CD14-positive monocyte (primary cell): ENCODE data around the gene RALY. TPM values are rescaled to one million over a fixed set of nuclear protein-coding genes. Genes with fewer than 3 reads are reported as not detected.

Experiments
- DNase-seq, 3 donors: peaks; one replicate each; pipeline ENCODE4 v3.0.0-alpha.2; 2011 to 2022
- H2AFZ ChIP-seq: 2 replicates; pipeline ENCODE4 v1.6.0; 2012; ENCODE audit warnings: mild to moderate bottlenecking, low read depth, low read length, inconsistent platforms; ENCODE audit not compliant: insufficient read depth, poor library complexity, severe bottlenecking
- H3K27ac ChIP-seq, 2 donors: 1 replicate in 1 of 2; 2 replicates in 1 of 2; pipeline ENCODE4 v1.5.1; 2012 to 2013; ENCODE audit warnings: low read length in 2 of 2, control low read depth in 1 of 2, inconsistent platforms in 1 of 2, low read depth in 1 of 2, mild to moderate bottlenecking in 1 of 2
- H3K27me3 ChIP-seq, 2 donors: one replicate each; pipeline versions ENCODE4 v1.6.0 to v1.6.1; 2011 to 2013; ENCODE audit warnings: low read length in 2 of 2; ENCODE audit not compliant: control insufficient read depth in 2 of 2, insufficient read depth in 2 of 2
- H3K36me3 ChIP-seq, 2 donors: replicated peaks in 1 of 2; 1 replicate in 1 of 2; 2 replicates in 1 of 2; pipeline versions ENCODE4 v1.5.1 to v1.6.1; 2012 to 2013; ENCODE audit warnings: low read length in 2 of 2, control low read depth in 1 of 2, inconsistent platforms in 1 of 2, mild to moderate bottlenecking in 1 of 2; ENCODE audit not compliant: insufficient read depth in 2 of 2, control insufficient read depth in 1 of 2
- H3K4me1 ChIP-seq, 2 donors: 1 replicate in 1 of 2; 2 replicates in 1 of 2; pipeline versions ENCODE4 v1.5.1 to v1.6.1; 2012 to 2013; ENCODE audit warnings: low read length in 2 of 2, control low read depth in 1 of 2, inconsistent platforms in 1 of 2, mild to moderate bottlenecking in 1 of 2, moderate library complexity in 1 of 2; ENCODE audit not compliant: insufficient read depth in 2 of 2, control insufficient read depth in 1 of 2
- H3K4me2 ChIP-seq: replicated peaks from 2 replicates; pipeline ENCODE3; 2012; ENCODE audit warnings: low read length, moderate library complexity, mild to moderate bottlenecking; ENCODE audit not compliant: poor library complexity, severe bottlenecking; ENCODE audit errors: extremely low read depth
- H3K4me3 ChIP-seq, 3 experiments: fragments of 200-600 bp in 1 of 3; sonication (generic) in 1 of 3; replicated peaks in 1 of 3; 1 replicate in 2 of 3; 2 replicates in 1 of 3; pipeline ENCODE4 v1.5.1; 2011 to 2013; ENCODE audit warnings: low read length in 3 of 3, mild to moderate bottlenecking in 3 of 3, control low read depth in 2 of 3, low read depth in 2 of 3, inconsistent platforms in 1 of 3, moderate library complexity in 1 of 3
- H3K79me2 ChIP-seq: 2 replicates; pipeline ENCODE4 v1.6.0; 2012; ENCODE audit warnings: mild to moderate bottlenecking, control low read depth, inconsistent platforms, low read length, moderate library complexity; ENCODE audit not compliant: insufficient read depth
- H3K9ac ChIP-seq: 2 replicates; pipeline ENCODE4 v1.6.0; 2017; ENCODE audit warnings: low read length, mild to moderate bottlenecking; ENCODE audit not compliant: insufficient read depth, poor library complexity, severe bottlenecking
- H3K9me3 ChIP-seq, 2 donors: replicated peaks in 1 of 2; 1 replicate in 1 of 2; 2 replicates in 1 of 2; pipeline versions ENCODE4 v1.5.1 to v1.6.1; 2012 to 2013; ENCODE audit warnings: low read length in 2 of 2, control low read depth in 1 of 2; ENCODE audit not compliant: control insufficient read depth in 1 of 2, insufficient read depth in 1 of 2
- H4K20me1 ChIP-seq: 2 replicates; pipeline ENCODE4 v1.6.0; 2012; ENCODE audit warnings: mild to moderate bottlenecking, low read length, control low read depth, moderate library complexity; ENCODE audit not compliant: insufficient read depth
- H3K27ac Mint-ChIP-seq, 7 donors: one replicate each; pipeline ENCODE4 v1.8.0; 2020; ENCODE audit warnings: mild to moderate bottlenecking in 7 of 7, mixed read lengths in 7 of 7, moderate library complexity in 6 of 7, inconsistent platforms in 2 of 7
- H3K27me3 Mint-ChIP-seq, 3 donors: one replicate each; pipeline ENCODE4 v1.8.0; 2021 to 2022; ENCODE audit warnings: low read depth in 3 of 3, mild to moderate bottlenecking in 3 of 3, mixed read lengths in 3 of 3, moderate library complexity in 3 of 3, inconsistent platforms in 1 of 3
- H3K36me3 Mint-ChIP-seq, 2 donors: one replicate each; pipeline ENCODE4 v1.8.0; 2020; ENCODE audit warnings: mixed read lengths in 2 of 2, inconsistent platforms in 1 of 2, mild to moderate bottlenecking in 1 of 2
- H3K4me1 Mint-ChIP-seq: one replicate; pipeline ENCODE4 v1.8.0; 2020; ENCODE audit warnings: mild to moderate bottlenecking, mixed read lengths
- H3K4me3 Mint-ChIP-seq, 2 donors: one replicate each; pipeline ENCODE4 v1.8.0; 2020; ENCODE audit warnings: mild to moderate bottlenecking in 2 of 2, mixed read lengths in 2 of 2, moderate library complexity in 1 of 2
- H3K9me3 Mint-ChIP-seq, 7 donors: one replicate each; pipeline ENCODE4 v1.8.0; 2020 to 2022; ENCODE audit warnings: mixed read lengths in 7 of 7, mild to moderate bottlenecking in 6 of 7, moderate library complexity in 6 of 7, inconsistent platforms in 2 of 7
- CTCF ChIP-seq: fragments of 200-600 bp; IDR thresholded peaks from one replicate; pipeline ENCODE4 v1.8.0; 2022; ENCODE audit warnings: antibody characterized with exemption, mild to moderate bottlenecking
- WGBS: methylation state at CpG from one replicate; pipeline ENCODE4 v1.1.5; 2013; ENCODE audit warnings: missing lambda C conversion rate; ENCODE audit not compliant: insufficient coverage; 5-methylcytosine and 5-hydroxymethylcytosine counted together
- intact Hi-C, 2 donors: fragments of 100-400 bp; cut with micrococcal nuclease; formaldehyde crosslinking; loops; one replicate each; pipeline versions ENCODE4 v1.15.0 to v1.15.1; 2023
- polyA plus RNA-seq, 3 donors: library from polyadenylated mRNA; depleted of rRNA in 1 of 3; unstranded in 2 of 3; stranded (reverse) in 1 of 3; fragments of 300-500 nt in 2 of 3; fragments of >200 nt in 1 of 3; fragmentation: Illumina TruSeq in 2 of 3; gene quantifications; 1 replicate in 2 of 3; 2 replicates in 1 of 3; pipeline ENCODE4 v1.2.3, GENCODE V29; 2012 to 2021

The RALY gene
- polyA plus RNA-seq, 3 donors: 88.4 to 154 (median 152) TPM

GRCh38 chr20:34004790-34005457, 11.2 kb downstream of the RALY start:
- H3K36me3 ChIP-seq: peaks cover 0 to 15% of the 10 kb centered on the region in 2 donors
- no peak overlapping the region for H3K9ac ChIP-seq
- DNase-seq: no peak
- H3K9me3 ChIP-seq: no peaks in the 10 kb centered on the region
- Mint-ChIP-seq H3K9me3 (peaks cover 0 to 2% (median 0%) of the 10 kb centered on the region in 7 donors), H3K27ac (peak overlapping the region in 4 of 7 donors; percentile 24 to 78 (median 59)), H3K27me3 (no peaks in the 10 kb centered on the region), H3K4me3 (no peak overlapping the region), H3K4me1 (peaks cover 56% of the 10 kb centered on the region), H3K36me3 (peaks cover 10 to 18% of the 10 kb centered on the region in 2 donors)
- intact Hi-C loops: no loop called here
- H4K20me1 ChIP-seq: peaks cover 99% of the 10 kb centered on the region
- WGBS: 94% methylated on average over 3 of the region's 11 CpGs
- no peak overlapping the region for H3K27ac ChIP-seq
- H3K4me3 ChIP-seq: no peak overlapping the region
- H3K4me1 ChIP-seq: peaks cover 10 to 15% of the 10 kb centered on the region in 2 donors
- H2AFZ ChIP-seq: no peak overlapping the region
- no peaks in the 10 kb centered on the region for H3K27me3 ChIP-seq
- no peak overlapping the region for H3K4me2 ChIP-seq
- peaks cover 100% of the 10 kb centered on the region for H3K79me2 ChIP-seq
- TF ChIP-seq CTCF: no peak

GRCh38 chr20:34006619-34007018, 12.9 kb downstream of the RALY start:
- Histone ChIP-seq H3K4me2 (no peak overlapping the region), H3K4me1 (peaks cover 15 to 26% of the 10 kb centered on the region in 2 donors), H4K20me1 (peaks cover 99% of the 10 kb centered on the region), H2AFZ (no peak overlapping the region), H3K27ac (no peak overlapping the region), H3K36me3 (peaks cover 0 to 15% of the 10 kb centered on the region in 2 donors), H3K79me2 (peaks cover 100% of the 10 kb centered on the region), H3K9ac (no peak overlapping the region), H3K9me3 (no peaks in the 10 kb centered on the region), H3K4me3 (no peak overlapping the region), H3K27me3 (no peaks in the 10 kb centered on the region)
- H3K36me3 Mint-ChIP-seq: peaks cover 10 to 18% of the 10 kb centered on the region in 2 donors
- H3K9me3 Mint-ChIP-seq: peaks cover 0 to 2% (median 0%) of the 10 kb centered on the region in 7 donors
- H3K4me1 Mint-ChIP-seq: peaks cover 59% of the 10 kb centered on the region
- intact Hi-C loops: no loop called here
- H3K27ac Mint-ChIP-seq: no peak overlapping the region
- WGBS: no CpG with 5 or more reads among the region's 2 CpGs
- no peak for DNase-seq
- no peak for TF ChIP-seq CTCF
- H3K4me3 Mint-ChIP-seq: no peak overlapping the region
- no peaks in the 10 kb centered on the region for H3K27me3 Mint-ChIP-seq
